ENCODE results near the gene CMTM2.
"Not testable (repeated sequence)": the region's sequence is repeated elsewhere in the genome, so short reads cannot be mapped to it uniquely, and the experiment has no call there.

The CMTM2 gene

GRCh38 chr16:66610111-66610820 lies 31.0 kb downstream of the CMTM2 start:
- no peak for DNase-seq

GRCh38 chr16:66611911-66612310 lies 32.6 kb downstream of the CMTM2 start:
- not testable (repeated sequence) for DNase-seq

DNA sequence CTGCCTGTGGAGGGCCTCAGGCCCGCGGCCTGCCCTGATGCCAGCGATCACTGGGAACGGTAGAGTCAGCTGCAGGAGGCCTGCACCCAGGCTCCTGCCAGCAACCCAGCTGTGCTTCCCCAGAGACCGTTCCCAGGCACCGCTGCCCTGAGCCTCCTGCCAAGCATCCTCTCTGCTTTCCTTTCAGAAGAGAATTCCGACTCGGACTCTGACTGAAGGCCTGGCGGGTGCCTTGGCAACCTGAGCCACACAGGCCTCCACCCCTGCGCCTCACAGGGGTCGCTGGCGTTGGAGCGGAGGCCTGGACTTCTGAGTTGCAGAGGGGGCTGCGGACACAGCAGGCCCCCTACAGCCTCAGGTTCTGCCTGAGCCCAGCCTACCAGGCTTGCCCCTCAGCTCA lies 33.2 kb downstream of the CMTM2 start:
- no peak for DNase-seq

DNA sequence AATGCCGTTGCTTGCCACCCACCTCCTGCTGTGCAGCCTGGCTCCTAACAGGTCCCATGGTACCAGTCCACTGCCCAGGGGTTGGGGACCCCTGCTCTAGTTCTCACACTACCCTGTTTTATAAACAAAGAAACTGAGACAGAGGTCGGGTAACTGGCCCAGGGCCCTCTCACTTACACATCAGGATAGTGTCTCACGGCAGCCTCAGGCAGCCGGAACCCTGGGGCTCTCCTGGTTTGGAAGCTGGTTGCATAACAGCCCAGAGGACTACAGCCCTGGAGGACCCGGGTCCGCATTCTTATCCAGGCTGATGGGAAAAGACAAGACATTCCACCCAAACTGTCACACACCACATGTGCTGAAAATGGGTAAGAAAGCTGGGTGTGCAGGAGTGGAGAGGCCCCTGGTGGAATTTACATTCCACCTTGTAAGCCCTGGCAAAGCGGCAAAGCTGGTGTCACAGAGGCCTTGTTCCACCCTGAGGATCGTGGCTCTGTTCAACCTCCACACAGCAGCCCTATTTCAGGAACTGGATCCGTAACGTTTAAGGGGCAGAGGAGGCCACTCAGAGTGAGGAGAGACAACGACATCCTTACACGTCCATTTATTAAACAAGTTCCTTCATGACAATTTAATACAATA lies 35.0 kb downstream of the CMTM2 start:
- no peak for DNase-seq

- no peak for DNase-seq
Measured at GRCh38 chr16:66616169-66616568, 36.9 kb downstream of the CMTM2 start.

- no peak for DNase-seq
Measured at GRCh38 chr16:66616592-66616991, 37.3 kb downstream of the CMTM2 start.

GRCh38 chr16:66617010-66617434 lies 37.8 kb downstream of the CMTM2 start:
- no peak for DNase-seq

GRCh38 chr16:66617728-66618127 lies 38.5 kb downstream of the CMTM2 start:
- DNase-seq = no peak

DNA sequence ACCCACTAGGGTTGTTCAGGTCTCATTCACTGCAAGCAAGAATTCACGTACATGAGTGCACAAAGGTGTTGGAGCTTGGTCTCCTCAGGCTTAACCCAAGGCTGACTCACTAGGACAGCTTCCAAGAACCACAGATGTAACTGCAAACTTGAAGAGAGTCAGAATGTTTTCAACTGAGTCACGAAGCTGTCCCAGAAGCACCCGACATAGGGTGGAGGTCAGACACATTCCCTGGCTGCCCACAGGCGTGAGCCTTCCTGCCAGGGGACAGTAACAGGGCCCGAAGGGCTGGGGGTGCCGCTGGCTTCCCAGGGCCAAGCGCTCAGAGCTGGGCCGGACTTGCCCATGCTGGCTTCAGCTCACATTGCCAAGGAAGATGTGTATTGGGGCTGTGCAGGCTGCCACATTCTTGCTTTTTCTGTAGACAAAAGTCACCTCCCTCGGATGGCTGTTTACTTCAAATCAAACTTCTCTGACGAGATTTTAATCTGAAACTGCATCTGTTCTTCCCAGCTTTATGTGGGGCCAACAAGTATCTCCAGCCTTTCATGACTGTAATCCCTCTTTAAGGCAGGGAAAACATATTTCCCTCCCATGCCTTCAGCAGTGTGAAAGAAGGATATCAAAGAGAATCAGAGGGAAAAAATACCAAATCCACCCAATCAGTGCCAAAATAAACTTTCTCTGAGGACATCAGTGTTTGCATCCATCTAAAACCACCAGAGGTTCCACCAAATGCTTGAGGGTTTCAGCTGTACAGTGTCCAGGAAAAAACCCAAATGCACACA lies 39.5 kb downstream of the CMTM2 start:
- no peak for DNase-seq

- DNase-seq = no peak
Measured at GRCh38 chr16:66619534-66620428, 40.5 kb downstream of the CMTM2 start.

DNA sequence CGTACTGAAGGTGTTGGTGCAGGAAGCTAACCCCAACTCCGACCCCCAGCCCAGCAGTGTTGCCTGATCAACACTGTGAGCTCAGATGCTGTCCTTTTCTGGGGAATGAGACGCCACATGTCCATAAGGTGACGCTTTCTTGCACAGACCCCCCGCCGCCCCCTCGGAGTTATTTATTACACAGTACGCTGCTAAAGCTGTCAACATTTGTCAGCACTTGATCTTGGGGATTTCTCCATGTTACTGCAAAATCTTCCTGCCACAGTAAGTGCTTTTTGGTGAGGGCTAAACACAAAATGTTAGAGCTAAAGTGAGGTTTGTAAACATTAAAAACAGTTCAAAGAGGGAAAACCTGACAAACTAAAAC lies 41.1 kb downstream of the CMTM2 start:
- no peak for DNase-seq

GRCh38 chr16:66621973-66622372 lies 42.7 kb downstream of the CMTM2 start:
- DNase-seq = no peak

DNA sequence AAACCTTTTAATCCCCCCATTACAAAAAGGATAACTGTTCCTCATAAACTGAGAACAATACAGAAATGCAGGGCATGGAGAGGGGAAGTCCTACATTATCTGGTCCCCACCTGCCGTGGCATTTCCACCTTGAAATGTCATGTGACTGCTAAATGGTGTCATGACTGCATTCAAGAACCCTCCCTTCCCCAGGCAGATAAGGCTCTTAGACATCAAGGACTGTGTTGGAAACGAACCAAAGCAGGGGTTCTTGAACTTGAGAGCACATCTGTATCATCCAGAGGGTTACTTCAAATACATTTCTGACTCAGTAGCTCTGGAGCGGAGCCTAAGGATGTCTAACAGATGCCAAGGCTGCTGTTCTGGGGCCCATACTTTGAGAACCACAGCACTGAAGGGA lies 43.6 kb downstream of the CMTM2 start:
- no peak for DNase-seq

- no peak for DNase-seq
Measured at GRCh38 chr16:66623755-66624154, 44.5 kb downstream of the CMTM2 start.

GRCh38 chr16:66627611-66628378 lies 48.5 kb downstream of the CMTM2 start:
- not testable (repeated sequence) for DNase-seq

- DNase-seq = no peak
Measured at GRCh38 chr16:66629856-66630255, 50.6 kb downstream of the CMTM2 start.

GRCh38 chr16:66630561-66631260 lies 51.4 kb downstream of the CMTM2 start:
- not testable (repeated sequence) for DNase-seq

DNA sequence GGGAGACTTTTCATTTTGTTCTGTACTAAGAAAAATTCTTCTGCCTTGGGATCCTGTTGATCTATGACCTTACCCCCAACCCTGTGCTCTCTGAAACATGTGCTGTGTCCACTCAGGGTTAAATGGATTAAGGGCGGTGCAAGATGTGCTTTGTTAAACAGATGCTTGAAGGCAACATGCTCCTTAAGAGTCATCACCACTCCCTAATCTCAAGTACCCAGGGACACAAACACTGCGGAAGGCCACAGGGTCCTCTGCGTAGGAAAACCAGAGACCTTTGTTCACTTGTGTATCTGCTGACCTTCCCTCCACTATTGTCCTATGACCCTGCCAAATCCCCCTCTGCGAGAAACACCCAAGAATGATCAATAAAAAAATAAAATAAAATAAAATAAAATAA lies 52.3 kb downstream of the CMTM2 start:
- DNase-seq = not testable (repeated sequence)

GRCh38 chr16:66634527-66635196 lies 55.4 kb downstream of the CMTM2 start:
- no peak for DNase-seq

DNA sequence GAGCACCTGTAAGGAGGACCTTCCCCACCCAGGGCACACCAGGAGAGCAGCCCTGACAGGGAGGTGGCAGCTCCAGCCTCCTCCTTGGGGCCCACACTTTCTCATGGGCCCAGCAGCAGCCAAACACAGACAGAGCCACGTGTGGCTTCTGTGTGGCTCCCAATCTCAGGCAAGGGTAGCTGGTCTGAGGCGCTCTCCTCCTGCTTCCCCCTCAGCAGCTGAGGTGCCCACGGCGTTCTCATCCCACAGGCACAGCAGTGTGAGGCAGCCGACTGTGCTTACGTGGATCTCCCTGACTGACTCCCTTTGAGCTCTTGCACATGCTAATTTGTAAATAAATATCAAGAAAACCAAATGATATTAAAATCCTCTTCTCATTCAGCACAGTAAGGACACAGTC lies 56.1 kb downstream of the CMTM2 start:
- no peak for DNase-seq

- no peak for DNase-seq
Measured at GRCh38 chr16:66636199-66636598, 56.9 kb downstream of the CMTM2 start.

All from right forelimb (tissue), 1 donor.